DMS53 (cell line): ENCODE data around the gene NBPF11.
A peak's percentile ranks its signal among the peaks of the same experiment; 100 is the strongest.
"Not testable (repeated sequence)": the region's sequence is repeated elsewhere in the genome, so short reads cannot be mapped to it uniquely, and the experiment has no call there.

Experiments used
- DNase-seq: peaks from one replicate; lab custom pipeline; 2025; lab: John Stamatoyannopoulos, UW

Gene NBPF11

GRCh38 chr1:148151911-148152656, at the start of gene NBPF11:
NBPF11 (minus strand) TSS chr1:148152281; CDS start chr1:148127003, 25,278 bp downstream.
- DNase-seq: peak; percentile 94

GRCh38 chr1:148197396-148197795, 45.3 kb upstream of the NBPF11 start:
- DNase-seq: not testable (repeated sequence)

GRCh38 chr1:148196949-148197348, 44.9 kb upstream of the NBPF11 start:
- DNase-seq: not testable (repeated sequence)

- not testable (repeated sequence) for DNase-seq
Observed at GRCh38 chr1:148195115-148195514, 43.0 kb upstream of the NBPF11 start.

- peak; percentile 70 for DNase-seq
Observed at GRCh38 chr1:148188768-148189167, 36.7 kb upstream of the NBPF11 start.

- DNase-seq: not testable (repeated sequence)
Observed at GRCh38 chr1:148178682-148179081, 26.6 kb upstream of the NBPF11 start.

GRCh38 chr1:148175414-148175813, 23.3 kb upstream of the NBPF11 start:
- not testable (repeated sequence) for DNase-seq

- not testable (repeated sequence) for DNase-seq
Observed at GRCh38 chr1:148171995-148172394, 19.9 kb upstream of the NBPF11 start.

- peak; percentile 57 for DNase-seq
Observed at GRCh38 chr1:148166558-148167492, 14.7 kb upstream of the NBPF11 start.

- DNase-seq: no peak
Observed at GRCh38 chr1:148162363-148162762, 10.3 kb upstream of the NBPF11 start.

GRCh38 chr1:148161053-148161901, 9.2 kb upstream of the NBPF11 start:
- DNase-seq: no peak

GRCh38 chr1:148160343-148161052, 8.4 kb upstream of the NBPF11 start:
- DNase-seq: no peak

GRCh38 chr1:148160048-148160342, 7.9 kb upstream of the NBPF11 start:
- DNase-seq: no peak

GRCh38 chr1:148158341-148159003, 6.4 kb upstream of the NBPF11 start:
- DNase-seq: no peak

GRCh38 chr1:148157803-148158202, 5.7 kb upstream of the NBPF11 start:
- not testable (repeated sequence) for DNase-seq

GRCh38 chr1:148155494-148156275, 3.6 kb upstream of the NBPF11 start:
- DNase-seq: not testable (repeated sequence)

GRCh38 chr1:148152795-148153194, 714 bp upstream of the NBPF11 start:
- not testable (repeated sequence) for DNase-seq

GRCh38 chr1:148151371-148151819, 686 bp downstream of the NBPF11 start:
- DNase-seq: peak; percentile 62

GRCh38 chr1:148150945-148151344, 1.1 kb downstream of the NBPF11 start:
- peak; percentile 31 for DNase-seq

GRCh38 chr1:148150014-148150413, 2.1 kb downstream of the NBPF11 start:
- DNase-seq: not testable (repeated sequence)
